ENCODE data around the gene ZPR1. TPM values are rescaled to one million over a fixed set of nuclear protein-coding genes. Genes with fewer than 3 reads are reported as not detected.

The ZPR1 gene
- total RNA-seq, 4 donors from 2014 or later, result 23.5 to 39.5 (median 24.0) TPM

DNA sequence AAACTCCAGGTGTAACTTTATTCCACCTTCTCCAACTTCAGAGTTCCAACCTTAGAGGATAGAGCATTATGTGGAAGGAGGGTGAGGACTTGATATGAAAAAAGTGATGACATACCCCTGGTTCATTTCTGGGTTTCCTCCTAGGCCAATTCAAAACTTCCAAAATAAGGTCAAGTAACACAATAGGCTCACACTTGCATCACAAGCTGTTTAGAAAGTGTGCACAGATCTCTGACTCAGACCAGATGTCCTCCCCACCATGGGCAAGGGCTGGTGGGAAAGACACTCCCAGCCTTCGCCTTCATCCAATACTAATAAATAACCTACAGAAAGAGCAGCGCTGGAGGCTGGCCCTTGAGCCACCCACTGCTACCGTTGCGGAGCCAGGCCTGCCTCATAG, 9.3 kb downstream of the ZPR1 start:
- H3K27ac ChIP-seq, result no peak overlapping the region
- TF ChIP-seq POLR2A (IDR thresholded peaks at IDR 0.05), result no peak
- TF ChIP-seq, protein P1, sequence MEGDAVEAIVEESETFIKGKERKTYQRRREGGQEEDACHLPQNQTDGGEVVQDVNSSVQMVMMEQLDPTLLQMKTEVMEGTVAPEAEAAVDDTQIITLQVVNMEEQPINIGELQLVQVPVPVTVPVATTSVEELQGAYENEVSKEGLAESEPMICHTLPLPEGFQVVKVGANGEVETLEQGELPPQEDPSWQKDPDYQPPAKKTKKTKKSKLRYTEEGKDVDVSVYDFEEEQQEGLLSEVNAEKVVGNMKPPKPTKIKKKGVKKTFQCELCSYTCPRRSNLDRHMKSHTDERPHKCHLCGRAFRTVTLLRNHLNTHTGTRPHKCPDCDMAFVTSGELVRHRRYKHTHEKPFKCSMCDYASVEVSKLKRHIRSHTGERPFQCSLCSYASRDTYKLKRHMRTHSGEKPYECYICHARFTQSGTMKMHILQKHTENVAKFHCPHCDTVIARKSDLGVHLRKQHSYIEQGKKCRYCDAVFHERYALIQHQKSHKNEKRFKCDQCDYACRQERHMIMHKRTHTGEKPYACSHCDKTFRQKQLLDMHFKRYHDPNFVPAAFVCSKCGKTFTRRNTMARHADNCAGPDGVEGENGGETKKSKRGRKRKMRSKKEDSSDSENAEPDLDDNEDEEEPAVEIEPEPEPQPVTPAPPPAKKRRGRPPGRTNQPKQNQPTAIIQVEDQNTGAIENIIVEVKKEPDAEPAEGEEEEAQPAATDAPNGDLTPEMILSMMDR (IDR thresholded peaks at IDR 0.05), result no peak
- no peak overlapping the region for H3K4me3 ChIP-seq (replicated peaks in 1 of 3)
- WGBS, 2 donors, result 98 to 99% methylated on average over 4 of the region's 4 CpGs
- H3K36me3 ChIP-seq, result peaks cover 54 to 58% of the 10 kb centered on the region in 2 donors
- peaks cover 2 to 4% of the 10 kb centered on the region in 2 donors for H3K4me1 ChIP-seq
- no peak for DNase-seq
- no peaks in the 10 kb centered on the region for H3K9me3 ChIP-seq
- intact Hi-C loops (cut with DNase I), result no loop called here
- H3K27me3 ChIP-seq, result no peaks in the 10 kb centered on the region

DNA sequence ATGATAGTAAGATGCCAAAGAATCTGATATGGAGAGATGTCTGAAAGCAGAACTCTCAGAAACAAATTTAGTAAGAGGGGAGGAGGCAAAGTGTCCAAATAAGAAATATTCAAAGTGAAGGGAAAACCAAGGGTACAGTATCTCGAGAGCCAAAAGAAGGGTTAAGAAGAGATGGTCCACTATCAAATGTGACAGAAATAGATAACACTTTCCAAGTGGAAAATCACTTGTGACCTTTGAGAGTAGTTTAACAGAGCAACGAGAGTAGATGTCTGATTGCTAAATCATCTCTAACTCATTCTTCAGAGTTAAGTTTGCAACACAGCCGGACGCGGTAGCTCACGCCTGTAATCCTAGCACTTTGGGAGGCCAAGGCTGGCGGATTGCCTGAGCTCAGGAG, 10.8 kb downstream of the ZPR1 start:
- Histone ChIP-seq H3K9me3 (no peaks in the 10 kb centered on the region), H3K4me1 (peaks cover 6 to 8% of the 10 kb centered on the region in 2 donors), H3K36me3 (peaks cover 40 to 43% of the 10 kb centered on the region in 2 donors), H3K27ac (no peak overlapping the region), H3K4me3 (replicated peaks in 1 of 3) (no peak overlapping the region), H3K27me3 (no peaks in the 10 kb centered on the region)
- DNase-seq, result no peak
- intact Hi-C loops (cut with DNase I), result no loop called here
- TF ChIP-seq, protein P1 (IDR thresholded peaks at IDR 0.05), result no peak
- no peak for TF ChIP-seq POLR2A (IDR thresholded peaks at IDR 0.05)
- WGBS, 2 donors, result 91 to 93% methylated on average over 7 of the region's 7 CpGs

DNA sequence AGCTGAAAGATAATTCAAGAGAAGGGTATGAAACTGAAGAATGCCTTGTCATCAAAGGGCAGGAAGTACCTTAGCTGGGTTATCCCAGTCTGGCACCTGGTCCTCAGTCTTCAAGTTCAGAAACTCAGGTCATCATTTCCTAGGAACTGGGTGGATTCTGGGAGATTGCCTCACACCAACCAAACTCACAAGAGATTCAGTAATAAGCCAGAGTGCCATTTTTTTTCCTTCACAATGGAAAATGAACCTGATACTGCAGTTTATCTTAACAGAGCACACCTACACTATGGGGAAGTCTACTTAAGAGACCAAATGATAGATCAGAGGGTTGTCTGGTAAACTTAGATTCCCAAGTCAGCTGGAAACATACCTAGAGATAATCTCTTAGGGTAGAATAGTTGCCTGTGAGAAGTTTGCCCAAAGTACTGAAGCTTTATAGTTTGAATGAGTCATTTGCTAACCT, 11.3 kb downstream of the ZPR1 start:
- no peak for DNase-seq
- no peaks in the 10 kb centered on the region for H3K27me3 ChIP-seq
- TF ChIP-seq, protein P1 (IDR thresholded peaks at IDR 0.05), result no peak
- TF ChIP-seq POLR2A (IDR thresholded peaks at IDR 0.05), result no peak
- H3K9me3 ChIP-seq, result no peaks in the 10 kb centered on the region
- intact Hi-C loops (cut with DNase I), result no loop called here
- peaks cover 11 to 13% of the 10 kb centered on the region in 2 donors for H3K4me1 ChIP-seq
- no peak overlapping the region for H3K4me3 ChIP-seq (replicated peaks in 1 of 3)
- H3K27ac ChIP-seq, result no peak overlapping the region
- peaks cover 34 to 39% of the 10 kb centered on the region in 2 donors for H3K36me3 ChIP-seq

DNA sequence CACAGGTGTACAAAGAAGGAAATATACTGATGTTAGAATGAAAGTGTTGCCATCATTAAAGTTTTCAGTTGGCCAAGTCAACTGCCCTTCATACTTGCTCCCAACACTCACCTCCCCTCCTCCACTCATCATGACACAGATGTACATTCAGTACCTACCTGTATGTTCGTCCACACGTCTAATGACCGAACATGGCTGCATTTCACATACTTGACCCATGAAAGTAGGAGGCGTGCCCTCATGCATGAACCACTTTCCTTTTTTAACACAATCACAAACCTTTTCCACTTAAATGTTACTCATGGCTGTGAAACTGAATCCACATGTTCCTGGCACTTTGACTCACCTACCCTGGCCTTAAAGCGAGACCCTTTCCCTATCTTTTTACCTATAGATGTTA, 11.8 kb downstream of the ZPR1 start:
- no peak overlapping the region for H3K27ac ChIP-seq
- H3K4me3 ChIP-seq (replicated peaks in 1 of 3), result no peak overlapping the region
- TF ChIP-seq POLR2A (IDR thresholded peaks at IDR 0.05), result no peak
- TF ChIP-seq, protein P1 (IDR thresholded peaks at IDR 0.05), result no peak
- DNase-seq, result no peak
- peaks cover 17 to 19% of the 10 kb centered on the region in 2 donors for H3K4me1 ChIP-seq
- intact Hi-C loops (cut with DNase I), result no loop called here
- H3K27me3 ChIP-seq, result no peaks in the 10 kb centered on the region
- no peaks in the 10 kb centered on the region for H3K9me3 ChIP-seq
- 86 to 97% methylated on average over 5 of the region's 5 CpGs for WGBS, 2 donors
- H3K36me3 ChIP-seq, result peaks cover 29 to 33% of the 10 kb centered on the region in 2 donors

DNA sequence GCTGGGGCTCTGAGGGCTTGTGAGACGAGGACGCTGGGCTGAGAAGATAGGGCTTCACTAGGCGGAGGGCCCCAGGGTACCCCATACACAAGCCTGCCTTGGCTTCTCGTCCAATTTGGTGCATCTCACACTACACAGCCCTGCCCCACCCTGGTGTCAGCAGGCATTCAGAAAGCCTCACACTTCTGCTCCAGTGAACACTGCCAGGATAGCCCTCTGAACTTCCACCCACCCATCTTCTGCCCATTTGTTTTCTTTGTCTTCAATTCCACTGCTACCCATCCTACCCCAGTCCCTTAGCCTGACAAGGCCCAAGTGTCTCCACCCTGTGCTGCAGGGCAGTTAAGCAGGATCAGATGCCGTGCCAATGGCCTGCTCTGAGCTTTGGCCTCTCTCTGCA, 13.2 kb downstream of the ZPR1 start:
- Histone ChIP-seq H3K4me3 (replicated peaks in 1 of 3) (no peak overlapping the region), H3K4me1 (peaks cover 19 to 23% of the 10 kb centered on the region in 2 donors), H3K36me3 (peaks cover 20 to 23% of the 10 kb centered on the region in 2 donors), H3K27ac (no peak overlapping the region), H3K9me3 (no peaks in the 10 kb centered on the region), H3K27me3 (no peaks in the 10 kb centered on the region)
- DNase-seq, result no peak
- no peak for TF ChIP-seq POLR2A (IDR thresholded peaks at IDR 0.05)
- intact Hi-C loops (cut with DNase I), result no loop called here
- WGBS, 2 donors, result 85 to 95% methylated on average over 5 of the region's 5 CpGs

All from thyroid gland (tissue), 4 donors.